ENCODE results near the gene NRL.

GRCh38 chr14:24093207-24093900, 21.4 kb downstream of the NRL start:
- no peak for TF ChIP-seq CTCF (IDR thresholded peaks at IDR 0.05; ENCODE audit: extremely low read depth in 1 of 2, insufficient read depth in 1 of 2, low read depth in 1 of 2, low read length in 2 of 2)
- TF ChIP-seq POLR2AphosphoS5 (IDR thresholded peaks at IDR 0.05; ENCODE audit: insufficient read depth, low read depth, low read length) = no peak
- TF ChIP-seq GATA2 (IDR thresholded peaks at IDR 0.05; ENCODE audit: insufficient read depth, insufficient read length, low read depth, low read length) = no peak
- no peak for TF ChIP-seq POLR2A (IDR thresholded peaks at IDR 0.05; ENCODE audit: low read depth, low read length)
- TF ChIP-seq MAX (IDR thresholded peaks at IDR 0.05; ENCODE audit: insufficient read depth, insufficient read length) = no peak

All from endothelial cell of umbilical vein (primary cell).